LNCAP (cell line): ENCODE measurements around the gene DUSP15.

Experiments
- CTCF ChIP-seq: fragments of 450-650 bp; IDR thresholded peaks from 2 replicates; pipeline ENCODE4 v1.5.1; 2017; ENCODE audit warnings: mild to moderate bottlenecking

Gene DUSP15

GRCh38 chr20:31861385-31862156, 8.8 kb downstream of the DUSP15 start:
- no peak for TF ChIP-seq CTCF

GRCh38 chr20:31861135-31861384, 9.3 kb downstream of the DUSP15 start:
- no peak for TF ChIP-seq CTCF

- TF ChIP-seq CTCF = no peak
Observed at GRCh38 chr20:31860390-31861134, 9.8 kb downstream of the DUSP15 start.

- TF ChIP-seq CTCF = no peak
Observed at GRCh38 chr20:31859998-31860380, 10.3 kb downstream of the DUSP15 start.

DNA sequence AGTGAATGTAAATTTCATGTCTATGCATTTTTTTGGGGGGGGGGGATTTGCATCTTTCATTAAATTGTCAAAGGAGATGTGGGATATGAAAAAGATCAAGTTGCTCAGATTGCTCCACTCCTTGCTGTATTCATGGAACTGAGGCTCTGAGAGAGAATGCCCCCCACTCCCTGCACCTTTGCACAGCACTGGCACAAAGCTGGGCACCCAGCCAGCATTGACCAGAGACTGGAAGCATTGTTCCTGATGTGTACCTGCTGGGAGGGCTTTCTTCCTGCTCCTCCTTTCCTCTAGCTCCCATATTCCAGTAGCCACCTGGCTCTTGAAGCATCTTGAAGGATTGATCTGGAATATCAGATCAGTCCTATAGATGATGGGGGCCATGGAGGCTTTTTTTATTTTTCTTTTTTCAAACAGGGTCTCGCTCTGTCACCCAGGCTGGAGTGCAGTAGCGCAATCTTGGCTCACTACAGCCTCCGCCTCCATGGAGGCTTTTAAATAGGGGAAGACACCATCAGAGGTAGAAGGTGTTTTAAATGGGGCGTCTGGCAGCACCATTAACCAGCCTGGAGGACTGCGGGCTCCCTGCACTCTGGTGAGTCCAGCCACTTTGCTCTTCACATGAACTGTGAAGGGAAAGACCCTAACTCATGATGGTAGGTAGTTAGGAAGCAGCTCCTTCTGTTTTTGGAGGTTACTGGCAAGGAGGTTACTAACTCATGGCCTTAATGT, 10.9 kb downstream of the DUSP15 start:
- TF ChIP-seq CTCF = no peak

- TF ChIP-seq CTCF = no peak
Observed at GRCh38 chr20:31858760-31859083, 11.6 kb downstream of the DUSP15 start.

GRCh38 chr20:31857861-31858759, 12.2 kb downstream of the DUSP15 start:
- no peak for TF ChIP-seq CTCF
